ENCODE results near the gene MORN1. TPM values are rescaled to one million over a fixed set of nuclear protein-coding genes. Genes with fewer than 3 reads are reported as not detected.

Gene MORN1
- total and polyA plus RNA-seq, 2 donors (not counting 3 experiments of a cell fraction or from before 2014, with no cell fraction given) = 4.3 to 6.4 TPM

- dilution Hi-C loops (cut with MboI; ENCODE audit: extremely low pct_ligation_motif_present, low sequenced_read_pairs) = no loop called here
- intact Hi-C loops (cut with micrococcal nuclease) = no loop called here
Observed at GRCh38 chr1:2435746-2436355, 44.5 kb upstream of the MORN1 start.

DNA sequence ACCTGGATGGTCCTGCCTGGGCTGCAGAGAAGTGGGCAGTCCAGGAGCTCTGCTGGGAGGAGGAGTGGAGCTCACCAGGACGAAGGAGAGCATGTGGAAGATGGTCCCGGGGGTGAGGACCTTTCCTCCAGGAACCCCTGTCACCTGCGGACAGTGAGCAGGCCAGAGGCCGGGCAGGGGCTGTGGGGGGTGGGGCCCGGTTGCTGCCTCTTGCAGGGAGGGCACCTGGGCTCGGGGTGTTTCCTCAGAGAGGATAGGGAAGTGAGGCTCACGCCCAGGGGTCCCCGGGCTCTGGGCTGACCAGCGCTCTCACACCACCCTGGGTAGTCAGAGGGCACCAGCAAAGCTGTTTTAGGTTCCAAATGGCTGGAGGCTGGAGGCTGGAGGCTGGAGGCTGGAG lies 43.7 kb upstream of the MORN1 start:
- BruUV-seq (replicated peaks) = no TSS peak

More at GRCh38 chr1:2435746-2436355, 44.5 kb upstream of the MORN1 start:
- H3K79me2 ChIP-seq (ENCODE audit: control insufficient read depth, insufficient read depth, low read length) = no peaks in the 10 kb centered on the region
- no peaks in the 10 kb centered on the region for H3K9me3 ChIP-seq (replicated peaks; ENCODE audit: control insufficient read depth, insufficient read depth, low read length)
- no peaks in the 10 kb centered on the region for H3K27me3 ChIP-seq (ENCODE audit: control insufficient read depth in 2 of 2, insufficient read depth in 2 of 2, low read length in 2 of 2)
- no peaks in the 10 kb centered on the region for H3K9me1 ChIP-seq (replicated peaks; ENCODE audit: control insufficient read depth, extremely low read depth, insufficient read depth, low read length)
- ChIA-PET POLR2A (no interaction called here), CTCF (no interaction called here)
- H3K4me2 ChIP-seq (ENCODE audit: insufficient read depth, low read length) = no peak overlapping the region
- H3K27ac ChIP-seq (ENCODE audit: insufficient read depth, low read depth, low read length) = no peak overlapping the region
- no peak overlapping the region for H2AFZ ChIP-seq (ENCODE audit: low read depth, low read length)
- FAIRE-seq = no peak
- H3K4me3 ChIP-seq (replicated peaks in 1 of 3; ENCODE audit: insufficient read depth in 1 of 3, low read depth in 1 of 3, low read length in 3 of 3) = no peak overlapping the region
- BruUV-seq (replicated peaks) = no TSS peak
- H3K36me3 ChIP-seq (ENCODE audit: control insufficient read depth in 2 of 2, extremely low read depth in 1 of 2, insufficient read depth in 2 of 2, low read length in 2 of 2) = no peaks in the 10 kb centered on the region
- H3K9ac ChIP-seq (replicated peaks; ENCODE audit: extremely low read depth, insufficient read depth, low read length) = no peak overlapping the region
- H3K4me1 ChIP-seq (ENCODE audit: control insufficient read depth, extremely low read depth, insufficient read depth, low read length) = no peaks in the 10 kb centered on the region
- TF ChIP-seq FOS (IDR thresholded peaks at IDR 0.05; ENCODE audit: borderline replicate concordance, insufficient read depth, low read length) = no peak
- no peak for DNase-seq (ENCODE audit: low read depth, low spot score)
- no peaks in the 10 kb centered on the region for H4K20me1 ChIP-seq (replicated peaks; ENCODE audit: control insufficient read depth, extremely low read depth, insufficient read depth, low read length)

More for the DNA sequence above, 43.7 kb upstream of the MORN1 start:
- Histone ChIP-seq H3K9me3 (replicated peaks; ENCODE audit: control insufficient read depth, insufficient read depth, low read length) (no peaks in the 10 kb centered on the region), H3K9ac (replicated peaks; ENCODE audit: extremely low read depth, insufficient read depth, low read length) (no peak overlapping the region), H3K79me2 (ENCODE audit: control insufficient read depth, insufficient read depth, low read length) (no peaks in the 10 kb centered on the region), H3K4me3 (replicated peaks in 1 of 3; ENCODE audit: insufficient read depth in 1 of 3, low read depth in 1 of 3, low read length in 3 of 3) (no peak overlapping the region), H3K4me1 (ENCODE audit: control insufficient read depth, extremely low read depth, insufficient read depth, low read length) (no peaks in the 10 kb centered on the region), H2AFZ (ENCODE audit: low read depth, low read length) (no peak overlapping the region), H3K9me1 (replicated peaks; ENCODE audit: control insufficient read depth, extremely low read depth, insufficient read depth, low read length) (no peaks in the 10 kb centered on the region), H4K20me1 (replicated peaks; ENCODE audit: control insufficient read depth, extremely low read depth, insufficient read depth, low read length) (no peaks in the 10 kb centered on the region), H3K27ac (ENCODE audit: insufficient read depth, low read depth, low read length) (no peak overlapping the region), H3K4me2 (ENCODE audit: insufficient read depth, low read length) (no peak overlapping the region), H3K27me3 (ENCODE audit: control insufficient read depth in 2 of 2, insufficient read depth in 2 of 2, low read length in 2 of 2) (no peaks in the 10 kb centered on the region), H3K36me3 (ENCODE audit: control insufficient read depth in 2 of 2, extremely low read depth in 1 of 2, insufficient read depth in 2 of 2, low read length in 2 of 2) (no peaks in the 10 kb centered on the region)
- intact Hi-C loops (cut with micrococcal nuclease) = no loop called here
- FAIRE-seq (no peak), DNase-seq (ENCODE audit: low read depth, low spot score) (no peak)
- ChIA-PET POLR2A (no interaction called here), CTCF (no interaction called here)
- dilution Hi-C loops (cut with MboI; ENCODE audit: extremely low pct_ligation_motif_present, low sequenced_read_pairs) = no loop called here
- TF ChIP-seq POLR2AphosphoS5 (IDR thresholded peaks at IDR 0.05; ENCODE audit: insufficient read depth, low read depth, low read length) (no peak), MAX (IDR thresholded peaks at IDR 0.05; ENCODE audit: insufficient read depth, insufficient read length) (no peak), GATA2 (IDR thresholded peaks at IDR 0.05; ENCODE audit: insufficient read depth, insufficient read length, low read depth, low read length) (no peak), JUN (IDR thresholded peaks at IDR 0.05; ENCODE audit: borderline replicate concordance, insufficient read depth, insufficient read length, low read depth) (no peak), POLR2A (IDR thresholded peaks at IDR 0.05; ENCODE audit: low read depth, low read length) (no peak), FOS (IDR thresholded peaks at IDR 0.05; ENCODE audit: borderline replicate concordance, insufficient read depth, low read length) (no peak)
